HepG2 (cell line): Measurements from ENCODE around the gene EFS. TPM values are rescaled to one million over a fixed set of nuclear protein-coding genes. Genes with fewer than 3 reads are reported as not detected.

Experiments used
- microRNA counts: library from miRNA; unstranded; fragments of <30 nt; microRNA quantifications from one replicate; lab custom pipeline; 2015
- microRNA-seq: library from miRNA; unstranded; fragments of <30 nt; microRNA quantifications from one replicate; pipeline ENCODE4, GENCODE V29; 2020
- polyA plus RNA-seq, 8 experiments: library from polyadenylated mRNA; depleted of rRNA in 3 of 8; stranded (reverse) in 7 of 8; unstranded in 1 of 8; fragments of >200 nt; fragmentation: Illumina TruSeq in 4 of 8; extraction: Trizol in 4 of 8; gene quantifications; 2 replicates each; pipeline versions ENCODE4 v1.2.1 to v1.2.3, GENCODE V29; 2011 to 2016; ENCODE audit warnings: low read depth in 4 of 8, missing spikeins in 1 of 8, mixed read lengths in 1 of 8; ENCODE audit not compliant: insufficient read depth in 1 of 8
- small RNA-seq, 3 experiments: library from RNA; depleted of rRNA; stranded (forward); fragments of <200 nt; gene quantifications; one replicate each; pipeline ENCODE3, GENCODE V24; 2012; ENCODE audit warnings: low read depth in 2 of 3, low replicate concordance in 1 of 3; ENCODE audit not compliant: insufficient read length in 3 of 3, insufficient read depth in 2 of 3
- total RNA-seq, 5 experiments: library from RNA; depleted of rRNA; stranded (reverse); fragments of >200 nt; fragmentation: Illumina TruSeq; extraction: Trizol; gene quantifications; 2 replicates each; pipeline ENCODE4 v1.2.3, GENCODE V29; 2016; ENCODE audit warnings: low read depth in 1 of 5

EFS gene
- total and polyA plus RNA-seq, 2 of the 13 experiments (the other 11 are each of a cell fraction or from before 2014, with no cell fraction given), result not detected

MicroRNA genes within 50 kb of the gene (microRNA counts, 767-probe panel; counts per million panel counts)
- not detected for microRNA hsa-miR-208a (lab: Ali Mortazavi, UCI)

Small RNA genes lying within 50 kb of the gene (microRNA-seq; reads per million reads assigned to microRNA genes)
- not detected for gene MIR208A

Small RNA genes lying within 50 kb of the gene (small RNA-seq; reads per million reads assigned to genes)
- gene MIR208A, result 0 reads per million in 3 experiments

Other genes starting within 250 kb of the EFS start
- gene CEBPE, start 245.9 kb downstream of the EFS start, total RNA-seq (2016; rRNA removed; fragmentation: Illumina TruSeq; extraction: Trizol), result 0.11 TPM in 1 of 2 replicates, not detected in the other
- gene CEBPE, start 245.9 kb downstream of the EFS start, polyA plus RNA-seq (2011; rRNA removed), result 0.09 and 0.10 TPM in 2 replicates
- not detected in 2 replicates for gene SLC7A8, start 181.5 kb downstream of the EFS start, total RNA-seq (2016; rRNA removed; fragmentation: Illumina TruSeq; extraction: Trizol)
- gene SLC7A8, start 181.5 kb downstream of the EFS start, polyA plus RNA-seq (2011; rRNA removed), result 0.03 and 0.25 TPM in 2 replicates
- not detected in 2 replicates for gene RNF212B, start 127.2 kb downstream of the EFS start, total RNA-seq (2016; rRNA removed; fragmentation: Illumina TruSeq; extraction: Trizol)
- 0.05 TPM in 1 of 2 replicates, not detected in the other for gene RNF212B, start 127.2 kb downstream of the EFS start, polyA plus RNA-seq (2011; rRNA removed)
- 13.6 and 14.5 TPM in 2 replicates for gene HOMEZ, start 79.0 kb downstream of the EFS start, total RNA-seq (2016; rRNA removed; fragmentation: Illumina TruSeq; extraction: Trizol)
- 31.8 and 35.0 TPM in 2 replicates for gene HOMEZ, start 79.0 kb downstream of the EFS start, polyA plus RNA-seq (2011; rRNA removed)
- gene PPP1R3E, start 62.3 kb downstream of the EFS start, total RNA-seq (2016; rRNA removed; fragmentation: Illumina TruSeq; extraction: Trizol), result 8.3 and 16.5 TPM in 2 replicates
- gene PPP1R3E, start 62.3 kb downstream of the EFS start, polyA plus RNA-seq (2011; rRNA removed), result 22.5 and 26.5 TPM in 2 replicates
- 26.6 and 28.1 TPM in 2 replicates for gene BCL2L2, start 58.3 kb downstream of the EFS start, total RNA-seq (2016; rRNA removed; fragmentation: Illumina TruSeq; extraction: Trizol)
- 49.8 and 58.5 TPM in 2 replicates for gene BCL2L2, start 58.3 kb downstream of the EFS start, polyA plus RNA-seq (2011; rRNA removed)
- 173 and 233 TPM in 2 replicates for gene PABPN1, start 43.7 kb downstream of the EFS start, total RNA-seq (2016; rRNA removed; fragmentation: Illumina TruSeq; extraction: Trizol)
- 524 and 560 TPM in 2 replicates for gene PABPN1, start 43.7 kb downstream of the EFS start, polyA plus RNA-seq (2011; rRNA removed)
- gene SLC22A17, start 12.3 kb downstream of the EFS start, total RNA-seq (2016; rRNA removed; fragmentation: Illumina TruSeq; extraction: Trizol), result 0.48 and 0.95 TPM in 2 replicates
- gene SLC22A17, start 12.3 kb downstream of the EFS start, polyA plus RNA-seq (2011; rRNA removed), result 1.1 and 1.8 TPM in 2 replicates
- not detected in 2 replicates for gene IL25, start 7.6 kb upstream of the EFS start, total RNA-seq (2016; rRNA removed; fragmentation: Illumina TruSeq; extraction: Trizol)
- gene IL25, start 7.6 kb upstream of the EFS start, polyA plus RNA-seq (2011; rRNA removed), result not detected in 2 replicates
- gene CMTM5, start 11.9 kb upstream of the EFS start, total RNA-seq (2016; rRNA removed; fragmentation: Illumina TruSeq; extraction: Trizol), result not detected in 2 replicates
- not detected in 2 replicates for gene CMTM5, start 11.9 kb upstream of the EFS start, polyA plus RNA-seq (2011; rRNA removed)
- gene MYH6, start 43.1 kb upstream of the EFS start, total RNA-seq (2016; rRNA removed; fragmentation: Illumina TruSeq; extraction: Trizol), result not detected in 2 replicates
- 0.01 TPM in 1 of 2 replicates, not detected in the other for gene MYH6, start 43.1 kb upstream of the EFS start, polyA plus RNA-seq (2011; rRNA removed)
- gene MYH7, start 70.5 kb upstream of the EFS start, total RNA-seq (2016; rRNA removed; fragmentation: Illumina TruSeq; extraction: Trizol), result 0.04 TPM in 1 of 2 replicates, not detected in the other
- gene MYH7, start 70.5 kb upstream of the EFS start, polyA plus RNA-seq (2011; rRNA removed), result 0.01 and 0.04 TPM in 2 replicates
- gene NGDN, start 104.5 kb upstream of the EFS start, total RNA-seq (2016; rRNA removed; fragmentation: Illumina TruSeq; extraction: Trizol), result 216 and 241 TPM in 2 replicates
- 131 and 154 TPM in 2 replicates for gene NGDN, start 104.5 kb upstream of the EFS start, polyA plus RNA-seq (2011; rRNA removed)
- 0.44 and 0.49 TPM in 2 replicates for gene ZFHX2, start 186.6 kb upstream of the EFS start, total RNA-seq (2016; rRNA removed; fragmentation: Illumina TruSeq; extraction: Trizol)
- 0.17 and 0.24 TPM in 2 replicates for gene ZFHX2, start 186.6 kb upstream of the EFS start, polyA plus RNA-seq (2011; rRNA removed)
- gene THTPA, start 191.1 kb upstream of the EFS start, total RNA-seq (2016; rRNA removed; fragmentation: Illumina TruSeq; extraction: Trizol), result 7.1 and 7.4 TPM in 2 replicates
- 8.2 and 8.7 TPM in 2 replicates for gene THTPA, start 191.1 kb upstream of the EFS start, polyA plus RNA-seq (2011; rRNA removed)
- 39.4 and 96.9 TPM in 2 replicates for gene AP1G2, start 202.6 kb upstream of the EFS start, total RNA-seq (2016; rRNA removed; fragmentation: Illumina TruSeq; extraction: Trizol)
- gene AP1G2, start 202.6 kb upstream of the EFS start, polyA plus RNA-seq (2011; rRNA removed), result 611 and 685 TPM in 2 replicates
- gene JPH4, start 213.6 kb upstream of the EFS start, total RNA-seq (2016; rRNA removed; fragmentation: Illumina TruSeq; extraction: Trizol), result 0.14 and 0.22 TPM in 2 replicates
- 0.08 and 0.16 TPM in 2 replicates for gene JPH4, start 213.6 kb upstream of the EFS start, polyA plus RNA-seq (2011; rRNA removed)